H9 (cell line): Measurements from ENCODE around the gene PRR35. TPM values are rescaled to one million over a fixed set of nuclear protein-coding genes. Genes with fewer than 3 reads are reported as not detected.

ENCODE experiments used
- DNase-seq: peaks from one replicate; pipeline ENCODE4 v3.0.0-alpha.2; 2017
- H2AFZ ChIP-seq: one replicate; pipeline ENCODE4 v1.6.1; 2013; ENCODE audit warnings: mild to moderate bottlenecking, low read length, control low read depth, moderate library complexity
- H2AK5ac ChIP-seq: 2 replicates; pipeline ENCODE4 v1.6.1; 2013; ENCODE audit warnings: low read length, control low read depth, mixed read lengths; ENCODE audit not compliant: insufficient read length
- H2BK120ac ChIP-seq: one replicate; pipeline ENCODE4 v1.6.1; 2013; ENCODE audit warnings: low read depth, mild to moderate bottlenecking, low read length, control low read depth, inconsistent platforms; ENCODE audit not compliant: poor library complexity, severe bottlenecking
- H2BK12ac ChIP-seq: 2 replicates; pipeline ENCODE4 v1.6.1; 2013; ENCODE audit warnings: low read length, control low read depth, mixed read lengths, low read depth; ENCODE audit not compliant: insufficient read length
- H2BK15ac ChIP-seq: 2 replicates; pipeline ENCODE4 v1.6.1; 2013; ENCODE audit warnings: low read depth, low read length, control low read depth
- H2BK20ac ChIP-seq: one replicate; pipeline ENCODE4 v1.6.1; 2013; ENCODE audit warnings: low read depth, mild to moderate bottlenecking, low read length, control low read depth, inconsistent platforms; ENCODE audit not compliant: poor library complexity, severe bottlenecking
- H2BK5ac ChIP-seq: 2 replicates; pipeline ENCODE4 v1.6.1; 2013; ENCODE audit warnings: low read length, control low read depth, mixed read lengths; ENCODE audit not compliant: insufficient read length
- H3K14ac ChIP-seq: 2 replicates; pipeline ENCODE4 v1.6.1; 2013; ENCODE audit warnings: low read length, control low read depth; ENCODE audit not compliant: insufficient read depth
- H3K18ac ChIP-seq: 2 replicates; pipeline ENCODE4 v1.6.1; 2013; ENCODE audit warnings: low read depth, mild to moderate bottlenecking, mixed read lengths, low read length, control low read depth; ENCODE audit not compliant: insufficient read length
- H3K23ac ChIP-seq: 2 replicates; pipeline ENCODE4 v1.6.1; 2013; ENCODE audit warnings: low read length, control low read depth, mixed read lengths, low read depth; ENCODE audit not compliant: insufficient read length
- H3K23me2 ChIP-seq: 2 replicates; pipeline ENCODE4 v1.6.1; 2013; ENCODE audit warnings: low read depth, mild to moderate bottlenecking, mixed read lengths, low read length, control low read depth; ENCODE audit not compliant: insufficient read length, poor library complexity, severe bottlenecking
- H3K27ac ChIP-seq: 2 replicates; pipeline ENCODE4 v1.5.1; 2013; ENCODE audit warnings: low read length, control low read depth, mixed read lengths, low read depth; ENCODE audit not compliant: insufficient read length
- H3K27me3 ChIP-seq: 2 replicates; pipeline ENCODE4 v1.6.1; 2013; ENCODE audit warnings: low read length, control low read depth, inconsistent platforms; ENCODE audit not compliant: insufficient read depth
- H3K4ac ChIP-seq: 2 replicates; pipeline ENCODE4 v1.6.1; 2013; ENCODE audit warnings: low read depth, mild to moderate bottlenecking, control low read depth, inconsistent platforms, low read length, moderate library complexity
- H3K4me1 ChIP-seq: 2 replicates; pipeline ENCODE4 v1.6.1; 2013; ENCODE audit warnings: low read length, control low read depth, inconsistent platforms; ENCODE audit not compliant: insufficient read depth
- H3K4me2 ChIP-seq: 2 replicates; pipeline ENCODE4 v1.6.1; 2013; ENCODE audit warnings: low read length, control low read depth, mixed read lengths; ENCODE audit not compliant: insufficient read length, insufficient read depth
- H3K56ac ChIP-seq: 2 replicates; pipeline ENCODE4 v1.6.1; 2013; ENCODE audit warnings: low read depth, mild to moderate bottlenecking, mixed read lengths, low read length, control low read depth; ENCODE audit not compliant: insufficient read length
- H3K79me1 ChIP-seq: 2 replicates; pipeline ENCODE4 v1.6.1; 2013; ENCODE audit warnings: low read depth, mild to moderate bottlenecking, moderate library complexity, low read length, control low read depth, inconsistent platforms; ENCODE audit not compliant: insufficient read depth, poor library complexity, severe bottlenecking
- H3K79me2 ChIP-seq: 2 replicates; pipeline ENCODE4 v1.6.1; 2013; ENCODE audit warnings: low read length, control low read depth, inconsistent platforms; ENCODE audit not compliant: insufficient read depth
- H3K9ac ChIP-seq: 2 replicates; pipeline ENCODE4 v1.6.1; 2013; ENCODE audit warnings: low read length, control low read depth, mixed read lengths; ENCODE audit not compliant: insufficient read length; ENCODE audit errors: extremely low read depth
- H3K9me3 ChIP-seq: one replicate; pipeline ENCODE4 v1.6.1; 2013; ENCODE audit warnings: low read depth, low read length, inconsistent platforms; ENCODE audit not compliant: control insufficient read depth
- H3T11ph ChIP-seq: one replicate; pipeline ENCODE4 v1.6.1; 2013; ENCODE audit warnings: mild to moderate bottlenecking, low read length, control low read depth, inconsistent platforms
- H4K20me1 ChIP-seq: one replicate; pipeline ENCODE4 v1.6.1; 2013; ENCODE audit not compliant: control insufficient read depth, insufficient read length, insufficient read depth
- H4K5ac ChIP-seq: 2 replicates; pipeline ENCODE4 v1.6.1; 2013; ENCODE audit warnings: low read depth, mild to moderate bottlenecking, mixed read lengths, low read length, control low read depth; ENCODE audit not compliant: insufficient read length
- H4K8ac ChIP-seq: replicated peaks from 2 replicates; pipeline ENCODE4 v1.6.1; 2013; ENCODE audit warnings: low read length, control low read depth, mixed read lengths, low read depth; ENCODE audit not compliant: insufficient read length
- H4K91ac ChIP-seq: 2 replicates; pipeline ENCODE4 v1.6.1; 2013; ENCODE audit warnings: low read depth, mild to moderate bottlenecking, moderate library complexity, mixed read lengths, low read length, control low read depth; ENCODE audit not compliant: insufficient read length
- H3K27ac Mint-ChIP-seq, 3 experiments: 2 replicates in 2 of 3; 3 replicates in 1 of 3; pipeline ENCODE4 v1.8.0; 2020 to 2021; ENCODE audit warnings: mixed read lengths in 3 of 3, mild to moderate bottlenecking in 1 of 3, moderate library complexity in 1 of 3
- H3K27me3 Mint-ChIP-seq: 2 replicates; pipeline ENCODE4 v1.8.0; 2021; ENCODE audit warnings: low read depth, mild to moderate bottlenecking, moderate library complexity, mixed read lengths
- H3K36me3 Mint-ChIP-seq, 3 experiments: 2 replicates in 2 of 3; 3 replicates in 1 of 3; pipeline ENCODE4 v1.8.0; 2020 to 2021; ENCODE audit warnings: low read depth in 3 of 3, mixed read lengths in 3 of 3; ENCODE audit not compliant: insufficient read depth in 1 of 3
- H3K4me1 Mint-ChIP-seq, 2 experiments: 2 replicates each; pipeline ENCODE4 v1.8.0; 2020; ENCODE audit warnings: mixed read lengths in 2 of 2
- H3K4me3 Mint-ChIP-seq, 2 experiments: 2 replicates in 1 of 2; 3 replicates in 1 of 2; pipeline ENCODE4 v1.8.0; 2020 to 2021; ENCODE audit warnings: mild to moderate bottlenecking in 2 of 2, mixed read lengths in 2 of 2, moderate library complexity in 1 of 2
- H3K9me3 Mint-ChIP-seq, 2 experiments: 2 replicates in 1 of 2; 3 replicates in 1 of 2; pipeline ENCODE4 v1.8.0; 2020; ENCODE audit warnings: mild to moderate bottlenecking in 2 of 2, mixed read lengths in 2 of 2, moderate library complexity in 1 of 2
- CTCF ChIP-seq: fragments of 200-600 bp; sonication (generic); conservative IDR thresholded peaks from 3 replicates; pipeline ENCODE4 v1.8.0; 2021; ENCODE audit warnings: antibody characterized with exemption, mild to moderate bottlenecking
- WGBS: extraction: QIAGEN DNeasy Blood & Tissue Kit; methylation state at CpG from one replicate; pipeline ENCODE4 v1.1.7; 2013; ENCODE audit warnings: missing lambda C conversion rate, low lambda C conversion rate, mixed read lengths; ENCODE audit not compliant: insufficient read length; ENCODE audit errors: extremely low coverage; 5-methylcytosine and 5-hydroxymethylcytosine counted together
- total RNA-seq: library from RNA; stranded (reverse); gene quantifications from 2 replicates; pipeline ENCODE4 v1.2.1, GENCODE V29; 2021

Gene PRR35
- total RNA-seq, 1 experiment from 2014 or later, result 0.33 TPM

GRCh38 chr16:576197-576822 lies 16.1 kb downstream of the PRR35 start:
- Histone ChIP-seq H3K18ac (no peak overlapping the region), H2AFZ (no peak overlapping the region), H3K9ac (no peak overlapping the region), H3K56ac (no peak overlapping the region), H3K9me3 (no peaks in the 10 kb centered on the region), H4K20me1 (no peaks in the 10 kb centered on the region), H3K23me2 (no peaks in the 10 kb centered on the region), H2BK5ac (no peak overlapping the region), H3K4me1 (no peaks in the 10 kb centered on the region), H2BK120ac (no peak overlapping the region), H2BK12ac (no peak overlapping the region), H3K4ac (no peak overlapping the region), H3K4me2 (no peak overlapping the region), H3K27ac (no peak overlapping the region), H3T11ph (no peak overlapping the region), H3K14ac (no peak overlapping the region), H2BK15ac (no peak overlapping the region), H3K23ac (no peak overlapping the region), H4K5ac (no peak overlapping the region), H3K79me2 (no peaks in the 10 kb centered on the region), H2BK20ac (no peak overlapping the region), H3K27me3 (no peaks in the 10 kb centered on the region), H2AK5ac (no peak overlapping the region), H3K79me1 (no peaks in the 10 kb centered on the region), H4K91ac (no peak overlapping the region), H4K8ac (no peak overlapping the region)
- WGBS, result no CpG with 5 or more reads among the region's 21 CpGs
- peaks cover 0 to 4% (median 3%) of the 10 kb centered on the region in 3 experiments; a peak in 4 of 7 replicates for H3K36me3 Mint-ChIP-seq
- peak overlapping the region in 2 of 3 experiments; percentile 81 to 90; a peak in 4 of 7 replicates for H3K27ac Mint-ChIP-seq
- H3K4me1 Mint-ChIP-seq, result peaks cover 3 to 13% of the 10 kb centered on the region in 2 experiments
- H3K27me3 Mint-ChIP-seq, result peaks cover 2% of the 10 kb centered on the region; the same call in 1 of the 2 replicates
- DNase-seq, result no peak
- H3K9me3 Mint-ChIP-seq, result no peaks in the 10 kb centered on the region
- TF ChIP-seq CTCF, result no peak
- no peak overlapping the region for H3K4me3 Mint-ChIP-seq
